HG03469 (cell line): ENCODE results near the gene AGO3.
"Not testable (repeated sequence)": the region's sequence is repeated elsewhere in the genome, so short reads cannot be mapped to it uniquely, and the experiment has no call there.

Experiments
- ATAC-seq: cut with Tn5 transposase; IDR thresholded peaks from one replicate; pipeline ENCODE4 v1.9.1; 2021; ENCODE audit warnings: mild to moderate bottlenecking, moderate library complexity, moderate number of reproducible peaks; ENCODE audit not compliant: unreplicated experiment

AGO3 gene

GRCh38 chr1:35924838-35925237, 6.1 kb upstream of the AGO3 start:
- no peak for ATAC-seq

GRCh38 chr1:35925741-35926140, 5.2 kb upstream of the AGO3 start:
- ATAC-seq, result no peak

GRCh38 chr1:35927472-35927871, 3.4 kb upstream of the AGO3 start:
- no peak for ATAC-seq

DNA sequence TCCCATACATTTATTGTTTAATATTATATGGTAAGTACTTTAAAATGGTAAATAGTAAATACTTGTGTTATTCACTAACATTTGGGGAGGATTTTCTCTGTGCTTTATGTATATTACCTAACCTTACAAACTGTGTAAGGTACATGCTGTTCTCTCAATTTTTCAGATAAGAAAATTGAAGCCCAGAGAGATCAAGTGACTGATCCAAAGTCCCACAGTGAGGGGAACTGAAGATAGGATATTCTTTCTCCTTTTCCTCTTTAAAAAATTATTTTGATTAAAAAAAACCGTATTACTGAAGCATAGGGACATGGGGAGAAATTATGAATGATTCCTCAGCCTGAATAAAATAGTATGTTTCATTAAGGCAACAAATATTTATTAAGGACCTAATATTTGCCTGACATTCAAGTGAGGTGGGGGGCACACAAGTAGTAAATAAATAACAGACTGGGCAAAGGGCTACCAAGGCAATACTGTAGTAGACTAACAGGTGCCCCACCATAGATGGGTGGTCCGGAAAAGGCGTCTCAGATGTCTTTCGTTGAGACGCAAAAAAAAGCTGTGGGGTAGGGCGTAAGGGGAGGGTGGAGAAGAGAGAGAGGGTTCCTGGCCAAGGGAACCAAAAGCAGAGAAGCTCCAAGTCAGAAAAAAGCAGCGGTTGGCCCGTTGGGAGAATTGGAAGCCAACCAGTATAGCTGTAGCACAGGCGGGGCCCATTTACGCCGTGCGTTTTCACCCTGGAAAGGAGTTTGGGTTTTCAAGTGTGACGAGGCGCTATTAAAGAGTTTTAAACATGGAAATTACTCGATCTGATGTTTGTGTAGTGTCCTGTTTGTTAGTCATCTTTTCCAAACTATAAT, 944 bp upstream of the AGO3 start:
- ATAC-seq, result no peak

- peak; percentile 17 for ATAC-seq
Measured at GRCh38 chr1:35931446-35932157, 697 bp downstream of the AGO3 start.

- no peak for ATAC-seq
Measured at GRCh38 chr1:35932158-35932636, 1.3 kb downstream of the AGO3 start.

- ATAC-seq, result no peak
Measured at GRCh38 chr1:35932941-35933340, 2.0 kb downstream of the AGO3 start.

DNA sequence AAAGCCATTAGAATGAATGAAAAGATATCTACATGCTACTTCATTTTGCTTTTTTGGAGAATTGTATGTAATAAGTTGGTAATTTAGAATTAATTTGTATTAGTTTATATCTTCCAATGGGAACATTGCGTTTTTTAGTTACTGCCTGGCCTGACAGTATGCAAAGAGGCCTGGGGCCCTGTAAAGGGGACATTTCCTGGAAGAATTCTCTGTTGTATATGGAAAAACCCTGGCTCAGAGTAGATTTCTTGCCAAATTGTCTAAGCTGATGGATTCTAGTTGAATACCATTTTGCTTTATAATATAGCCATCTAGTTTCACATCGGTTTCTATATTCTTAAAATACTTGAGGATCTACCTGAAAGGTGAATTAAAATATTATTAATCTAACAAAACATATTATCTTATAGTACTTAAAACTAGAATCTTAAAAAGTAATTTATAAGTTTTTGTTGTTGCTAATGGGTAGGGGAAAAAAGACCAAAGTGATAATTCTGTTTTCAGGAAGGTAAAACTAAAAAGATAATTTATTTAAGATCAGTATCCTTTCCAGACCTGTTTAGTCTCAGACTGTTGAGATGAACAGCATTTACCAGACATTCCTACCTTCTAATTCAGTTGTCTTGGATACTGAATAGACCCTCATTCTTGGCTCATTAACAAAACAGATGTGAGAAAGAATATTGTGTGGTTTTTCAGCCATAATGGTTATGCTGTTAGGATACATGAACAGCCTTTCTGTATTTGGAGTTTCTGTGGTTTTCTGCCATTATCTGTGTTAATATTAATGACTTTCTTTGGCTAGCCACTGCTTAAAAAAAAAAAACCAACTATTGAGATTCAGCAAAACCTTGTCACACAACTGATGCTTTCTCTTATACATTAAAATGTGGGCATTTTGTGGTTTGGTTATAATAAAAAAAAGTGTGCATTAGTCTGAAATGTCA, 4.8 kb downstream of the AGO3 start:
- no peak for ATAC-seq

GRCh38 chr1:35936838-35937237, 5.9 kb downstream of the AGO3 start:
- no peak for ATAC-seq

DNA sequence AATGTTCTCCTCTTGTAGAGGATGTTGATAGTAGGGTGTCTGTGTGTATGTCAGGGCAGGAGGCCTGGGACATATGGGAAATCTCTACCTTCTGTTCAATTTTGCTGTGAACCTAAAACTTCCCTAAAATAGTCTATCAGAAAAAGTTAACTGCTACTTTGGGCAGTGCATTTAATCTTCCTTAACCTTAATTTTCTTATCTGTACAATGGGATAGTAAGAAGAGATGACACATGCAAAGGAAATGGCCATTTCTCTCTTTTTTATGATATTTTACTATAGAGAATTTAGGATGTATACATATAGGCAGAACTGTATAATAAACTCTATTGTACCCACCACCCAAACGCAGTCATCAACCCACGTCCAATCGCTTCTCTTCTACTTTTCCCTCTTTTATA, 8.6 kb downstream of the AGO3 start:
- no peak for ATAC-seq

- no peak for ATAC-seq
Measured at GRCh38 chr1:35945327-35945726, 14.4 kb downstream of the AGO3 start.

DNA sequence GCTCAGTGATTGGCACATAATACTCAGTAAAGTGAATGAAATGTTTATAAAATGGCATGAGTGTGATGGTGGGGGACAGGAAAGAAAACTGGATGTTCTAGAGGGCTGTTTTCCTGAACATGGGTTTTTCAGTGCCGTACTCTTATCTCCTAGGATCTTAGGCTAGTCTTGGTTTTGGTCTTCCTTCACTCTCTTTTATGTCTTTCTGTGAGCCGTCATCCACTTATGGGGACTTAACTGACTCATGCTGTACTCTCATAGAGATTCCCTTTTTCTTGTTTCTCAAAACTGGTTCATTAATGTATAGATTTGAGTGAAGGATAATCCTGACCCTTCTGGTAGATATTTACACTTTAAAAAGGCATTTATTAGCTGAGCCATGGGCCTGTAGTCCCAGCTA, 16.6 kb downstream of the AGO3 start:
- no peak for ATAC-seq

DNA sequence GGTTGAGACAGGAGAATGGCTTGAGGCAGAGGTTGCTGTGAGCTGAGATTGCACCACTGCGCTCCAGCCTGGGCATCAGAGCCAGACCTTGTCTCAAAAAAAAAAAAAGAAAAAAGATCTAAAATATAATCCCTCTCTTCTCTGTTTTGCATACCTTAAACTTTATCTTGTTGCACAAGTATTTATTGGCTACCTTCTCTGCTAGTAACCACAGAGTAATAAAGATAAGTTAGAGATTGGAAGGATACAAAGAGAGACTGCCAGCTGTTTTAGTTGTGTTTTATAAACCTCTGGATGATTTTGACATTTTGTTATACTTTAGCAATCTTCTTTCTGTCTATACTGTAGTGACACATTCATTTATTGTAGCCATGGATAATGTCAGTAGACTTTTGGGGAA, 27.7 kb downstream of the AGO3 start:
- no peak for ATAC-seq

- ATAC-seq, result no peak
Measured at GRCh38 chr1:35959304-35959703, 28.4 kb downstream of the AGO3 start.

GRCh38 chr1:35962952-35963351, 32.0 kb downstream of the AGO3 start:
- ATAC-seq, result no peak

- ATAC-seq, result not testable (repeated sequence)
Measured at GRCh38 chr1:35964277-35964676, 33.4 kb downstream of the AGO3 start.

DNA sequence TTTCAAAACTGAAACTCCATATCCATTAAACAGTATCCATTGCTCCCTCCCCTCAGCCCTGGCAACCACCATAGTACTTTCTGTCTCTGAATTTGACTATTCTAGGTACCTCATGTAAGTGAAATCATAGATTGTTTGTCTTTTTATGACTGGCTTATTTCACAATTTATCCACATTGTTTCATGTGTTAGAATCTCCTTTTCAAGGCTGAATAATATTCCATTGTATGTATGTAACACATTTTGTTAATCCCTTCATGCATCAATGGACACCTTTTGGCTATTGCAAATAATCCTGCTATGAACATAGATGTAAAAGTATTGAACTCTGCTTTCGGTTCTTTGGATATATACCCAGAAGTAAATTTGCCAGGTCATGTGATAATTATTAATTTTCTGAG, 37.5 kb downstream of the AGO3 start:
- no peak for ATAC-seq

- ATAC-seq, result no peak
Measured at GRCh38 chr1:35971601-35972000, 40.7 kb downstream of the AGO3 start.

DNA sequence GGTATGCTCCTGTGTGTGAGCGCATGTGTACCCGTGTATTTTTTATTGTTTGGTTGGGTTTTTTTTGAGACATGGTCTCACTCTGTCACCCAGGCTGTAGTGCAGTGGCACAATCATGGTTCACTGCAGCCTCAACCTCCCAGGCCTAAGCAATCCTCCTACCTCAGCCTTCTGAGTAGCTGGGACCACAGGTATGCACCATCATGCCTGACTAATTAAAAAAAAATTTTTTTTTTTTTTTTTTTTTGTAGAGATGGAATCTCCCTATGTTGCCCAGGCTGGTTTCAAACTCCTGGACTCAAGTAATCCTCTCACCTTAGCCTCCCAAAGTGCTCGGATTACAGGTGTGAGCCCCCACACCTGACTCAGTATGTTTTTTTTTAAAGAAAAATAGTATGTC, 41.7 kb downstream of the AGO3 start:
- ATAC-seq, result not testable (repeated sequence)

GRCh38 chr1:35980090-35980489, 49.2 kb downstream of the AGO3 start:
- ATAC-seq, result no peak

DNA sequence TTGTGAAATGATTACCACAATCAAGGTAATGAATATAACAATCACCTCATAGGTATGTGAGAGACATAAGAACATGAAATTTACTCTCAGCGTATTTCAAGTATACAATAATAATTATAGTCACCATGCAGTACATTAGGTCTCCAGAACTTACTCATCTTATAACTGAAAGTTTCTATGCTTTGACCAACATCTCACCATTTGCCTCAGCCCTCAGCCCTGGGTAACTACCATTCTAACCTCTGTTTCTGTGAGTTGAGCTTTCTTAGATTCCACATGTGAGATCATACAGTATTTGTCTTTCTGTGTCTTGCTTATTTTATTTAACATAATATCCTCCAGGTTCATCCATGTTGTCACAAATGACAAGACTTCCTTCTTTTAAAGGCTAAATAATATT, 57.3 kb downstream of the AGO3 start:
- ATAC-seq, result no peak
